Choroid plexus epithelial cell (primary cell): ENCODE results near the gene AGMAT.

ENCODE experiments used
- DNase-seq: peaks from one replicate; pipeline ENCODE4 v3.0.0-alpha.2; 2010; ENCODE audit warnings: low read depth
- H3K4me3 ChIP-seq: 2 replicates; pipeline ENCODE4 v1.5.1; 2011; ENCODE audit warnings: low read depth, mild to moderate bottlenecking, control low read depth, low read length, moderate library complexity
- TF ChIP-seq, protein P1 (sequence below): conservative IDR thresholded peaks from 2 replicates; pipeline ENCODE4 v1.5.1; 2011; ENCODE audit warnings: low read depth, mild to moderate bottlenecking, control low read depth, inconsistent platforms, low read length, moderate library complexity

AGMAT gene

DNA sequence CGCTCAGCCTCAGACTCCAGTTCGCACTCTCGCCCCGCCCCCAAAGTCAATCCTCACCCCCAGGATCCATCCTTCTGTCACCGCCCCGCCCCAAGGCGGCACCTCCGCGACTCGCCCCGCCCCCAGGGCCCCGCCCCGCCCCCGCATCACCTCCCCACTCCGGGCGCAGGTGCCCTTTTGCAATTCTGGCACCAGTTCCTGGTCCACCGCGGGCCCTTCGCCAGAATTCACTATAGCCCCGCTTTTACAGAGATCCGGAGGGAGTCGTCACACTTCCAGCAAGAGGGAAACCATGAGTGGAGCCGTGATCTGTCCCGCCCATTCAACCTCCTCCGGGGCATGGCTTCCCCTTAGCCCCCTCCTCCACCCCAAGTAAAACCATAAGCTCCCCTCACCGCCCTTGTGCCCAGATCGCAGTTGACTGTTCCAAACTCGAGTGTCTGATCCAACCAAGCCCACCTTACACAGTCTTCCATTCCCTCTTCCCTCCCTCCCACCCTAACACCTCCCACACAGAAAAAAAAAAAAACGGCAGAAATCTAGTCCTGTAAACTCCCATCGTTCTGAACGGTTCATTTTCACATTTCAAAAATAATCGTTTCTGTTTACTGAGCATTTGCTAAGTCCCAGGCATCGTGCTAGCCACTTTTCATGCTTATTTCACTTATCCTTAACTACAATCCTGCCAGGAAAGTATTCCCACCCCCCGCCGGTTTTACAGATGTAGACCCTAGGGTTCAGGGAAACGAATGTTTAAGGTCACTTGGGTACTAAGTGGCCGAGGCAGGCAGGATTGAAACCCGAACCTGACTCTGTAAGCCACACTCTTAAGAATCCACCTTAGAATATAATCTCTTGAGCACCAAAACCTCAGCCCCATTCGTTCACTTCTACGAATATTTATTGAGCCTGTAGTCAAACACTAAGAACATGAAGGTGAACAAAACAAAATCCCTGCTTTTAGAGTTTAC is 59.5 kb downstream of the AGMAT start:
- peak overlapping the region; percentile 74 for H3K4me3 ChIP-seq
- TF ChIP-seq, protein P1, sequence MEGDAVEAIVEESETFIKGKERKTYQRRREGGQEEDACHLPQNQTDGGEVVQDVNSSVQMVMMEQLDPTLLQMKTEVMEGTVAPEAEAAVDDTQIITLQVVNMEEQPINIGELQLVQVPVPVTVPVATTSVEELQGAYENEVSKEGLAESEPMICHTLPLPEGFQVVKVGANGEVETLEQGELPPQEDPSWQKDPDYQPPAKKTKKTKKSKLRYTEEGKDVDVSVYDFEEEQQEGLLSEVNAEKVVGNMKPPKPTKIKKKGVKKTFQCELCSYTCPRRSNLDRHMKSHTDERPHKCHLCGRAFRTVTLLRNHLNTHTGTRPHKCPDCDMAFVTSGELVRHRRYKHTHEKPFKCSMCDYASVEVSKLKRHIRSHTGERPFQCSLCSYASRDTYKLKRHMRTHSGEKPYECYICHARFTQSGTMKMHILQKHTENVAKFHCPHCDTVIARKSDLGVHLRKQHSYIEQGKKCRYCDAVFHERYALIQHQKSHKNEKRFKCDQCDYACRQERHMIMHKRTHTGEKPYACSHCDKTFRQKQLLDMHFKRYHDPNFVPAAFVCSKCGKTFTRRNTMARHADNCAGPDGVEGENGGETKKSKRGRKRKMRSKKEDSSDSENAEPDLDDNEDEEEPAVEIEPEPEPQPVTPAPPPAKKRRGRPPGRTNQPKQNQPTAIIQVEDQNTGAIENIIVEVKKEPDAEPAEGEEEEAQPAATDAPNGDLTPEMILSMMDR, result no peak
- DNase-seq, result no peak

DNA sequence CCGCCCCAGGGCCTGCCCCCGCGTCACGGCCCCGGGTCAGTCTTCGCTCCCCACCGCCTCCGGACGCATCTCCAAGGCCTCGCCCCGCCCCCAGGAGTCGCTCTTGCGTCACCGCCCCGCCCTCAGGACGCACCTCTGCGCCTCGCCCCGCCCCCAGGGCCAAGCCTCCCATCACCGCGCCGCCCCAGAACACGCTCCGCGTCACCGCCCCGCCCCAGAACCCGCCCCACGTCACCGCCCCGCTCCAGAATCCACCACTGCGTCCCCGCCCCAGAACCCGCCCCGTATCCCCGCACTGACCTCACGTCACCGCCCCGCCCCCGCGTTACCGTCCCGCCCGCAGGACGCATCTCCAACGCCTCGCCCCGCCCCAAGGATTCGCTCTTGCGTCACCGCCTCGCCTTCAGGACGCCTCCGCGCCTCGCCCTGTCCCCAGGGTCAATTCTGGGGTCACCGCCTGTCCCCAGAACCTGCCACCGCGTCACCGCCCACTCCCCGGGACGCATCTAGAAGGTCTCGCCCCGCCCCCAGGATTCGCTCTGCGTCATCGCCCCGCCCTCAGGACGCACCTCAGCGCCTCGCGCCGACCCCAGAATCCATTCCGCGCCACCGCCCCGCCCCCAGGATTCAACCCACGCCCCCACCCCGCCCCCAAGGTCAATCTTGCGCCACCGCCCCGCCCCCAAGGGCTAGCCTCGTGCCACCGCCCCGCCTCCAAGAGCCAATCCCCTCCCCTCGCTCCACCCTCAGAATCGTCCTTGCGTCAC is 60.4 kb downstream of the AGMAT start:
- DNase-seq, result peak; percentile 100
- H3K4me3 ChIP-seq, result peak overlapping the region; percentile 79
- TF ChIP-seq, protein P1, result no peak

DNA sequence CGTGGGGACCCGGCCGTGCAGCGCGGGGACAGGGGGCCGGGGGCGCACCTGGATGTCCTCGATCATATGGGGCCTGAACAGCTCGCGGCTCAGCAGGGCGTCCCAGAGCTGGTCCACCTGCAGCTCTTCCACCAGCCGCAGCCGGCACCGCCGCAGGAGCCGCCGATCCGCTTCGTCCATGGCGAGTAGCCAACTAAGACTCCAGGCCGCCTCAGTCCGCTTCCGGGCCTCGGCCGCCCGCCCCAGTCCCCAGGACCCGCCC is 60.9 kb downstream of the AGMAT start, which contains the start of gene CASP9:
TSS of gene CASP9 (minus strand) at position 195 of the 262 bp plus-strand sequence. CDS start at position 180, 15 bp downstream.
- TF ChIP-seq, protein P1, result no peak
- peak within 1 kb of the TSS; percentile 79 for H3K4me3 ChIP-seq
- no peak for DNase-seq

- TF ChIP-seq, protein P1, result no peak
- peak; percentile 63 for DNase-seq
- H3K4me3 ChIP-seq, result peak overlapping the region; percentile 62
Observed at GRCh38 chr1:15523104-15524020, 61.5 kb downstream of the AGMAT start.

DNA sequence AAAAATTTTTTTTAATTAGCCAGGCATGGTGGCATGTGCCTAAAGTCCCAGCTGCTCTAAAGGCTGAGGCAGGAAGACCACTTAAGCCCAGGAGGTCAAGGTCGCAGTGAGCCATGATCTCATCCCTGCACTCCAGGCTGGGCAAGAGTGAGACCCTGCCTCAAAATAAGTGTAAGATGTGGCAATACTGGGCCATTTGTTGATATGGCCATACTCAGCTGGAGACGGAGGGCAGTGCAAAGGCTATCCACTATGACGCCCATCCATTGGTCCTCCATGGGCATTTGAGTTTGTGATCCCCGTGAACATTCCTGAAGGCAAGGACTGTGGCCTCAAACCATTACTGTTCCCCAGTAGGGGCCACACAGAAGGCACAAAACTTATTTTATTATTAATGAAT is 62.3 kb downstream of the AGMAT start:
- TF ChIP-seq, protein P1, result no peak
- H3K4me3 ChIP-seq, result no peak overlapping the region
- DNase-seq, result no peak
